ENCODE data around the gene APLN. TPM values are rescaled to one million over a fixed set of nuclear protein-coding genes. Genes with fewer than 3 reads are reported as not detected.

Gene APLN
- total and polyA plus RNA-seq, 9 of the 15 experiments (the other 6 are each of a cell fraction or from before 2014, with no cell fraction given): 0.04 to 0.06 TPM; not detected in 7

- H3K4me2 ChIP-seq (ENCODE audit: insufficient read depth, low read length): no peak overlapping the region
- no peak overlapping the region for H3K27ac ChIP-seq (ENCODE audit: extremely low read depth, low read depth, low read length)
- peaks cover 17 to 31% of the 10 kb centered on the region in 2 experiments; a peak in 4 of 5 replicates for H3K27me3 ChIP-seq (ENCODE audit: control insufficient read depth in 2 of 2, insufficient read depth in 2 of 2, low read length in 2 of 2)
- ChIA-PET POLR2A (no interaction called here), CTCF (ENCODE audit: low intra/inter-chr PET ratio) (no interaction called here)
- DNase-seq (ENCODE audit: extremely low read depth in 1 of 4, low spot score in 3 of 4) (no peak), FAIRE-seq (no peak), ATAC-seq (no peak)
- no peak overlapping the region for H2AFZ ChIP-seq (ENCODE audit: low read depth, low read length)
- 0 out of 2 replicates have a peak, but pooled peaks cover 8% of the 10 kb centered on the region for H4K20me1 ChIP-seq (replicated peaks; ENCODE audit: control insufficient read depth, insufficient read depth, low read length)
- H3K9ac ChIP-seq (ENCODE audit: insufficient read depth in 1 of 2, low read depth in 2 of 2, low read length in 2 of 2): no peak overlapping the region
- no peaks in the 10 kb centered on the region for H3K36me3 ChIP-seq (ENCODE audit: control insufficient read depth, insufficient read depth, low read length)
- no peak overlapping the region for H3K4me3 ChIP-seq
- 0% methylated on average over 5 of the region's 5 CpGs for WGBS (ENCODE audit: insufficient coverage, low coverage, missing lambda C conversion rate)
- no peak for TF ChIP-seq GABPA (tag; conservative IDR thresholded peaks at IDR 0.05; ENCODE audit: low read depth)
- no peak for TF ChIP-seq SMC3 (conservative IDR thresholded peaks at IDR 0.05; ENCODE audit: insufficient read depth, low read depth, low read length)
- TF ChIP-seq KAT7 (CRISPR knock-in tag; IDR thresholded peaks at IDR 0.05; ENCODE audit: borderline replicate concordance): no peak
- no peak for TF ChIP-seq ZKSCAN3 (CRISPR knock-in tag; IDR thresholded peaks at IDR 0.05)
- TF ChIP-seq FOXK1 (CRISPR knock-in tag; IDR thresholded peaks at IDR 0.05; ENCODE audit: borderline replicate concordance): no peak
- no peak for TF ChIP-seq KLF1 (tag; IDR thresholded peaks at IDR 0.05)
- TF ChIP-seq THAP12 (CRISPR knock-in tag; IDR thresholded peaks at IDR 0.05): no peak
- TF ChIP-seq RBM34 (IDR thresholded peaks at IDR 0.05; ENCODE audit: borderline replicate concordance, insufficient read depth, low read length): no peak
- TF ChIP-seq E2F4 (CRISPR knock-in tag; IDR thresholded peaks at IDR 0.05; ENCODE audit: low read depth): no peak
- peaks cover 0 to 17% of the 10 kb centered on the region in 2 experiments; a peak in 2 of 5 replicates for H3K4me1 ChIP-seq (replicated peaks in 1 of 2; ENCODE audit: control insufficient read depth in 2 of 2, insufficient read depth in 2 of 2, low read length in 2 of 2)
- H3K9me3 ChIP-seq (replicated peaks; ENCODE audit: control insufficient read depth, insufficient read depth, low read depth, low read length): no peaks in the 10 kb centered on the region
- in situ Hi-C loops (cut with MboI): no loop called here
- H3K9me1 ChIP-seq (ENCODE audit: control insufficient read depth, insufficient read depth, low read length): no peaks in the 10 kb centered on the region
- H3K79me2 ChIP-seq (ENCODE audit: control insufficient read depth, insufficient read depth, low read length): no peaks in the 10 kb centered on the region
- intact Hi-C loops (cut with micrococcal nuclease): loop anchor here (5.0 kb wide), 2 partner anchors 51 to 69 kb away; no protein-coding TSS in a partner anchor
- no TSS peak for BruUV-seq (replicated peaks)
These were observed 3.7 kb upstream of the APLN start for GRCh38 chrX:129658429-129658828.
